Upper lobe of left lung (tissue), 6 donors: ENCODE measurements around the gene IDNK. TPM values are rescaled to one million over a fixed set of nuclear protein-coding genes. Genes with fewer than 3 reads are reported as not detected.
A peak's percentile ranks its signal among the peaks of the same experiment; 100 is the strongest.
"Not testable (repeated sequence)": the region's sequence is repeated elsewhere in the genome, so short reads cannot be mapped to it uniquely, and the experiment has no call there.

Experiments used
- ATAC-seq, 2 donors: fragments of 200-7000 bp; cut with Tn5 transposase; one replicate each; pipeline ENCODE4 v1.9.1; 2022; ENCODE audit warnings: mild to moderate bottlenecking in 2 of 2, moderate library complexity in 2 of 2; ENCODE audit not compliant: low FRiP score in 2 of 2
- DNase-seq, 2 donors: peaks; one replicate each; pipeline ENCODE4 v3.0.0-alpha.2; 2019 to 2020
- H3K27ac ChIP-seq, 4 donors: fragments of 200-600 bp; sonication (generic); one replicate each; pipeline ENCODE4 v1.5.1; 2016 to 2019
- H3K27me3 ChIP-seq, 4 donors: fragments of 200-600 bp; sonication (generic); one replicate each; pipeline ENCODE4 v1.5.1; 2017 to 2019
- H3K36me3 ChIP-seq, 4 donors: fragments of 200-600 bp; sonication (generic); one replicate each; pipeline ENCODE4 v1.5.1; 2016 to 2019
- H3K4me1 ChIP-seq, 4 donors: fragments of 200-600 bp; sonication (generic); one replicate each; pipeline ENCODE4 v1.5.1; 2018 to 2019
- H3K4me3 ChIP-seq, 4 donors: fragments of 200-600 bp; sonication (generic); one replicate each; pipeline ENCODE4 v1.5.1; 2017 to 2019; ENCODE audit warnings: mild to moderate bottlenecking in 2 of 4, moderate library complexity in 1 of 4
- H3K9me3 ChIP-seq, 4 donors: fragments of 200-600 bp; sonication (generic); one replicate each; pipeline ENCODE4 v1.5.1; 2018 to 2019
- CTCF ChIP-seq, 6 experiments: fragments of 450-650 bp in 4 of 6; fragments of 200-600 bp in 2 of 6; sonication (generic) in 2 of 6; IDR thresholded peaks; one replicate each; pipeline ENCODE4 v1.5.1; 2016 to 2019; ENCODE audit warnings: antibody characterized with exemption in 6 of 6
- EP300 ChIP-seq, 4 donors: sonication (generic); formaldehyde crosslinking; IDR thresholded peaks; one replicate each; pipeline ENCODE4 v1.5.1; 2017; ENCODE audit warnings: antibody characterized with exemption in 4 of 4, control low read depth in 2 of 4
- POLR2A ChIP-seq, 4 donors: fragments of 450-650 bp; IDR thresholded peaks; one replicate each; pipeline ENCODE4 v1.5.1; 2016 to 2017; ENCODE audit warnings: antibody characterized with exemption in 4 of 4, mild to moderate bottlenecking in 2 of 4
- POLR2AphosphoS5 ChIP-seq, 2 donors: sonication (generic); formaldehyde crosslinking; IDR thresholded peaks; one replicate each; pipeline ENCODE4 v1.5.1; 2017; ENCODE audit warnings: antibody characterized with exemption in 2 of 2
- WGBS, 2 donors: methylation state at CpG; one replicate each; pipeline ENCODE4 v1.1.5; 2017 to 2018; 5-methylcytosine and 5-hydroxymethylcytosine counted together
- total RNA-seq, 6 donors: library from RNA; depleted of rRNA in 4 of 6; stranded (reverse); fragments of >200 nt in 4 of 6; gene quantifications; one replicate each; pipeline versions ENCODE4 v1.1.0 to v1.2.1, GENCODE V29; 2016 to 2021
- donor health status: DM: no; HTN: no; CAD: no; lungs with moderate emphysema.
- donor health status: DM: no; HTN: yes; CAD: no; lungs with severe emphysema.

Gene IDNK
- total RNA-seq, 6 donors from 2014 or later, result 2.3 to 13.7 (median 5.1) TPM

GRCh38 chr9:83601463-83601862 is 21.5 kb upstream of the IDNK start:
- H3K4me1 ChIP-seq, result no peaks in the 10 kb centered on the region
- no peak overlapping the region for H3K4me3 ChIP-seq
- no peak for ATAC-seq
- H3K36me3 ChIP-seq, result no peaks in the 10 kb centered on the region
- H3K27ac ChIP-seq, result no peak overlapping the region
- 55 to 79% methylated on average over 2 of the region's 2 CpGs for WGBS, 2 donors
- DNase-seq, result no peak
- H3K27me3 ChIP-seq, result no peaks in the 10 kb centered on the region
- no peaks in the 10 kb centered on the region for H3K9me3 ChIP-seq
- TF ChIP-seq CTCF (IDR thresholded peaks at IDR 0.05) (no peak), POLR2AphosphoS5 (IDR thresholded peaks at IDR 0.05) (no peak), POLR2A (IDR thresholded peaks at IDR 0.05) (no peak), EP300 (IDR thresholded peaks at IDR 0.05) (no peak)

GRCh38 chr9:83607620-83608019 is 15.3 kb upstream of the IDNK start:
- not testable (repeated sequence) for H3K27me3 ChIP-seq, DNase-seq, H3K4me3 ChIP-seq, H3K36me3 ChIP-seq, H3K4me1 ChIP-seq, ATAC-seq, H3K27ac ChIP-seq, H3K9me3 ChIP-seq
- WGBS, 2 donors, result 69 to 77% methylated on average over 3 of the region's 3 CpGs

- not testable (repeated sequence) for H3K27me3 ChIP-seq, DNase-seq, H3K27ac ChIP-seq, ATAC-seq, H3K4me1 ChIP-seq, H3K9me3 ChIP-seq, H3K4me3 ChIP-seq, H3K36me3 ChIP-seq
- WGBS, 2 donors, result 88 to 100% methylated on average over 3 of the region's 3 CpGs
Measured at GRCh38 chr9:83613298-83613697, 9.6 kb upstream of the IDNK start.

GRCh38 chr9:83617299-83617698 is 5.6 kb upstream of the IDNK start:
- Histone ChIP-seq H3K4me3 (no peak overlapping the region), H3K9me3 (no peaks in the 10 kb centered on the region), H3K36me3 (no peaks in the 10 kb centered on the region), H3K27ac (no peak overlapping the region), H3K4me1 (peaks cover 0 to 4% (median 2%) of the 10 kb centered on the region in 4 donors), H3K27me3 (no peaks in the 10 kb centered on the region)
- DNase-seq, result no peak
- no peak for ATAC-seq
- no peak for TF ChIP-seq POLR2A (IDR thresholded peaks at IDR 0.05)
- no peak for TF ChIP-seq CTCF (IDR thresholded peaks at IDR 0.05)
- TF ChIP-seq EP300 (IDR thresholded peaks at IDR 0.05), result no peak
- no peak for TF ChIP-seq POLR2AphosphoS5 (IDR thresholded peaks at IDR 0.05)
- WGBS, 2 donors, result 86 to 88% methylated on average over 1 of the region's 1 CpG

- TF ChIP-seq CTCF (IDR thresholded peaks at IDR 0.05) (peak in 5 of 6 experiments; percentile 22 to 61 (median 56)), POLR2AphosphoS5 (IDR thresholded peaks at IDR 0.05) (no peak), POLR2A (IDR thresholded peaks at IDR 0.05) (no peak)
- WGBS, 2 donors, result 20 to 25% methylated on average over 7 of the region's 7 CpGs
- no peak overlapping the region for H3K27ac ChIP-seq
- peaks cover 5 to 15% (median 11%) of the 10 kb centered on the region in 4 donors for H3K4me1 ChIP-seq
- no peaks in the 10 kb centered on the region for H3K36me3 ChIP-seq
- no peaks in the 10 kb centered on the region for H3K9me3 ChIP-seq
- DNase-seq, result peak in 1 of 2 donors; percentile 41
- peak in 1 of 2 donors; percentile 21 for ATAC-seq
- no peak overlapping the region for H3K4me3 ChIP-seq
- H3K27me3 ChIP-seq, result no peaks in the 10 kb centered on the region
Measured at GRCh38 chr9:83620841-83621636, 1.9 kb upstream of the IDNK start.

GRCh38 chr9:83622433-83622938 is 457 bp upstream of the IDNK start:
- ATAC-seq, result peak in 1 of 2 donors; percentile 78
- H3K27me3 ChIP-seq, result no peaks in the 10 kb centered on the region
- peaks cover 5 to 15% (median 11%) of the 10 kb centered on the region in 4 donors for H3K4me1 ChIP-seq
- peaks cover 0 to 3% (median 2%) of the 10 kb centered on the region in 4 donors for H3K36me3 ChIP-seq
- DNase-seq, result peak in 1 of 2 donors; percentile 63
- TF ChIP-seq POLR2AphosphoS5 (IDR thresholded peaks at IDR 0.05), result peak in 1 of 2 donors; percentile 19
- no peak for TF ChIP-seq CTCF (IDR thresholded peaks at IDR 0.05)
- peak overlapping the region; percentile 88 to 95 (median 91) for H3K27ac ChIP-seq
- WGBS, 2 donors, result 11 to 13% methylated on average over 21 of the region's 21 CpGs
- no peaks in the 10 kb centered on the region for H3K9me3 ChIP-seq
- H3K4me3 ChIP-seq, result peak overlapping the region; percentile 67 to 85 (median 78)
